DOHH2 (cell line): ENCODE results near the gene PNPLA4.

Experiments
- H3F3A ChIP-seq: fragments of 200-600 bp; sonication (generic), shearing (Covaris generic); 2 replicates; pipeline ENCODE4 v1.6.0; 2016; ENCODE audit warnings: antibody characterized with exemption, mild to moderate bottlenecking; ENCODE audit not compliant: control insufficient read depth, insufficient read depth
- H3K27ac ChIP-seq: fragments of 200-600 bp; sonication (generic); 2 replicates; pipeline ENCODE4 v1.5.1; 2014; ENCODE audit warnings: low read depth, mild to moderate bottlenecking, low read length, moderate library complexity
- H3K27me3 ChIP-seq: fragments of 200-600 bp; sonication (generic); 2 replicates; pipeline ENCODE4 v1.6.1; 2014; ENCODE audit warnings: mild to moderate bottlenecking, low read length, mixed read lengths; ENCODE audit not compliant: control insufficient read depth
- H3K36me3 ChIP-seq: fragments of 200-600 bp; sonication (generic); 2 replicates; pipeline ENCODE4 v1.6.1; 2014; ENCODE audit warnings: mild to moderate bottlenecking, low read length, moderate library complexity, mixed read lengths; ENCODE audit not compliant: control insufficient read depth
- H3K4me1 ChIP-seq: fragments of 200-600 bp; sonication (generic); 2 replicates; pipeline ENCODE4 v1.6.1; 2014; ENCODE audit warnings: mild to moderate bottlenecking, low read length, mixed read lengths; ENCODE audit not compliant: control insufficient read depth
- H3K4me2 ChIP-seq: fragments of 200-600 bp; sonication (generic); 2 replicates; pipeline ENCODE4 v1.6.0; 2014; ENCODE audit warnings: mild to moderate bottlenecking, low read length, moderate library complexity
- H3K4me3 ChIP-seq: fragments of 200-600 bp; sonication (generic); 2 replicates; pipeline ENCODE4 v1.5.1; 2014; ENCODE audit warnings: mild to moderate bottlenecking, low read length, mixed read lengths
- H3K79me2 ChIP-seq: fragments of 200-600 bp; sonication (generic); 2 replicates; pipeline ENCODE4 v1.6.1; 2014; ENCODE audit warnings: mild to moderate bottlenecking, low read length, mixed read lengths; ENCODE audit not compliant: control insufficient read depth
- H3K9me2 ChIP-seq: fragments of 200-600 bp; sonication (generic); replicated peaks from 2 replicates; pipeline ENCODE4 v1.6.1; 2014; ENCODE audit warnings: mild to moderate bottlenecking, low read length, mixed read lengths; ENCODE audit not compliant: control insufficient read depth
- H3K9me3 ChIP-seq: fragments of 200-600 bp; sonication (generic); 2 replicates; pipeline ENCODE4 v1.6.1; 2014; ENCODE audit warnings: antibody characterized with exemption, low read length, mixed read lengths; ENCODE audit not compliant: control insufficient read depth, insufficient read depth
- H4K20me1 ChIP-seq: fragments of 200-600 bp; sonication (generic); 2 replicates; pipeline ENCODE4 v1.6.0; 2014; ENCODE audit warnings: low read depth, mild to moderate bottlenecking, antibody characterized with exemption, low read length, moderate library complexity; ENCODE audit not compliant: control insufficient read depth, insufficient read depth
- CTCF ChIP-seq: fragments of 200-600 bp; sonication (generic); IDR thresholded peaks from one replicate; pipeline ENCODE4 v1.5.1; 2014; ENCODE audit warnings: antibody characterized with exemption, mild to moderate bottlenecking, low read depth, low read length; ENCODE audit not compliant: poor library complexity, severe bottlenecking
- EZH2phosphoT487 ChIP-seq: fragments of 200-600 bp; sonication (generic); IDR thresholded peaks from 2 replicates; pipeline ENCODE4 v1.6.1; 2017; ENCODE audit warnings: borderline replicate concordance, mild to moderate bottlenecking, antibody characterized with exemption, low read length, moderate library complexity, mixed read lengths

PNPLA4 gene

GRCh38 chrX:7889680-7890079 is 37.5 kb downstream of the PNPLA4 start:
- TF ChIP-seq CTCF (no peak), EZH2phosphoT487 (no peak)
- Histone ChIP-seq H3K9me2 (no peaks in the 10 kb centered on the region), H3K27me3 (no peaks in the 10 kb centered on the region), H3K36me3 (no peaks in the 10 kb centered on the region), H3F3A (no peaks in the 10 kb centered on the region), H4K20me1 (no peaks in the 10 kb centered on the region), H3K9me3 (no peaks in the 10 kb centered on the region), H3K4me1 (no peaks in the 10 kb centered on the region), H3K4me3 (no peak overlapping the region), H3K79me2 (no peaks in the 10 kb centered on the region), H3K27ac (no peak overlapping the region), H3K4me2 (no peak overlapping the region)

GRCh38 chrX:7889135-7889534 is 38.1 kb downstream of the PNPLA4 start:
- Histone ChIP-seq H3F3A (no peaks in the 10 kb centered on the region), H3K79me2 (no peaks in the 10 kb centered on the region), H3K36me3 (no peaks in the 10 kb centered on the region), H3K9me2 (no peaks in the 10 kb centered on the region), H3K27ac (no peak overlapping the region), H3K4me2 (no peak overlapping the region), H3K4me1 (no peaks in the 10 kb centered on the region), H3K9me3 (no peaks in the 10 kb centered on the region), H3K27me3 (no peaks in the 10 kb centered on the region), H4K20me1 (no peaks in the 10 kb centered on the region), H3K4me3 (no peak overlapping the region)
- no peak for TF ChIP-seq EZH2phosphoT487
- TF ChIP-seq CTCF = no peak

- H3K4me3 ChIP-seq = no peak overlapping the region
- TF ChIP-seq CTCF (no peak), EZH2phosphoT487 (no peak)
Observed at GRCh38 chrX:7876957-7877356, 50.3 kb downstream of the PNPLA4 start.

GRCh38 chrX:7872042-7872441 is 55.2 kb downstream of the PNPLA4 start:
- H3K27me3 ChIP-seq = no peaks in the 10 kb centered on the region
- no peak overlapping the region for H3K4me2 ChIP-seq
- no peaks in the 10 kb centered on the region for H3K9me2 ChIP-seq
- H3K36me3 ChIP-seq = no peaks in the 10 kb centered on the region
- no peak overlapping the region for H3K4me3 ChIP-seq
- TF ChIP-seq CTCF (no peak), EZH2phosphoT487 (no peak)
- H3K4me1 ChIP-seq = no peaks in the 10 kb centered on the region
- H4K20me1 ChIP-seq = no peaks in the 10 kb centered on the region
- no peaks in the 10 kb centered on the region for H3K79me2 ChIP-seq
- no peaks in the 10 kb centered on the region for H3K9me3 ChIP-seq
- no peaks in the 10 kb centered on the region for H3F3A ChIP-seq
- no peak overlapping the region for H3K27ac ChIP-seq

More at GRCh38 chrX:7876957-7877356, 50.3 kb downstream of the PNPLA4 start:
- no peaks in the 10 kb centered on the region for H3F3A ChIP-seq
- H3K9me3 ChIP-seq = no peaks in the 10 kb centered on the region
- no peaks in the 10 kb centered on the region for H3K36me3 ChIP-seq
- no peaks in the 10 kb centered on the region for H3K79me2 ChIP-seq
- no peaks in the 10 kb centered on the region for H3K27me3 ChIP-seq
- no peaks in the 10 kb centered on the region for H4K20me1 ChIP-seq
- no peaks in the 10 kb centered on the region for H3K4me1 ChIP-seq
- H3K4me2 ChIP-seq = no peak overlapping the region
- no peaks in the 10 kb centered on the region for H3K9me2 ChIP-seq
- no peak overlapping the region for H3K27ac ChIP-seq
